ACHN (cell line): Measurements from ENCODE around the gene MIDN.
"Not testable (repeated sequence)": the region's sequence is repeated elsewhere in the genome, so short reads cannot be mapped to it uniquely, and the experiment has no call there.

ENCODE experiments used
- DNase-seq: peaks from one replicate; pipeline ENCODE4 v3.0.0-alpha.2; 2015
- in situ Hi-C: cut with HindIII; loops from 2 replicates; pipeline ENCODE4 v1.10.0; 2017; ENCODE audit warnings: low sequenced_read_pairs, low pct_ligation_motif_present, low pct_unique_long_range_greater_than_20kb

Gene MIDN

GRCh38 chr19:1296078-1296477 lies 47.7 kb downstream of the MIDN start:
- in situ Hi-C loops: no loop called here
- DNase-seq: no peak

GRCh38 chr19:1296575-1297271 lies 48.3 kb downstream of the MIDN start:
- in situ Hi-C loops: no loop called here
- DNase-seq: no peak

DNA sequence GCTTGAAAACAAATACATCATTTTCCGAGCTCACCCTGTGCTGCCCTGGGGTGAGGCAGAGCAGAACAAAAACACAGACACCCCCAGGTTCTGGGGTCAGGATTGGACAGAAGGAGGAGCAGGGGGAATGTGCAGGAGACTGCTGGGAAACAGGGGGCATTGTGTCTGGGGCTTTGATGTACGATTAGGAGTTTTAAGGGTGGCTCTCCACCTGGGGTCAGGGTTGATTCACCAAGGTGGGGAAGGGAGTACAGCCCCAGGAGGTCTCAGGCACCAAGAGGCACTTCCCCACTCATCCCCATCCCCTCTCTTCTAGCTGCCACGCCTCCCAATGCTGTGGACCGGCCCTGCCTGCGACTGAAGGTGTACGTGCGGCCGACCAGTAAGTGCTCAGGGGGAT lies 49.9 kb downstream of the MIDN start:
- in situ Hi-C loops: no loop called here
- no peak for DNase-seq

- in situ Hi-C loops: no loop called here
- no peak for DNase-seq
Observed at GRCh38 chr19:1299801-1300200, 51.4 kb downstream of the MIDN start.

- in situ Hi-C loops: no loop called here
- no peak for DNase-seq
Observed at GRCh38 chr19:1300744-1301490, 52.5 kb downstream of the MIDN start.

DNA sequence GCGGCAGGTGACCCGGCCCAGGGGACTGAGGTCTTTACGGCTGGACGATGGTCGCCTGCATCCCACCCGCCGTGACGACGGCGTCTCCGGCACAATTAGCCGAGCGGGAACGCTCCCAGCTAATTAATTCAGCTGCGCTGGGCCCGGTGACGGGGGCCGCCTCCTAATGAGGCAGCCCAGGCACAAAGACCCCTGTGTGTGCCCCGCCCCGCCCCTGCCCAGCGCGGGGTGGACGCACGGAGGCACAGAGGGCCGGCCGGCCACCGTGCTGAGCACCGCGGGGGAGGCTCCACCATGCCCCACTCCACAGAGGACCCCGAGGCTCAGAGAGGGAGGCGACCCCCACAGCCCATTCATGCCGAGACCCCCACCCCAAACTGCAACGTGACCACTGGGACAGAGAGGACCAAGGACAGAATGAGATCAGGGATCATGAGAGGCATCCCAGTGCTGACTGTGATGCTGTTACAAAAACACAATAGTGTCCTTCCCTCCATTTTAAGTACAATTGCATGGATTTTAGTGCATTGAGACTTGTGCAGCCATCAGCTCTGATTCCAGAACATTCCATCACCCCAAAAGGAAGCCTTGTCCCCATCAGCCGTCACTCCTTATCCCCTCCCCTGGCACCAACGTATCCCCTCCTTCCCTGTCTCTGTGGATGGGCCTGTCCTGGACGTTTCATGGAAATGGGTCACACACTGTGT lies 54.3 kb downstream of the MIDN start:
- in situ Hi-C loops: no loop called here
- no peak for DNase-seq

DNA sequence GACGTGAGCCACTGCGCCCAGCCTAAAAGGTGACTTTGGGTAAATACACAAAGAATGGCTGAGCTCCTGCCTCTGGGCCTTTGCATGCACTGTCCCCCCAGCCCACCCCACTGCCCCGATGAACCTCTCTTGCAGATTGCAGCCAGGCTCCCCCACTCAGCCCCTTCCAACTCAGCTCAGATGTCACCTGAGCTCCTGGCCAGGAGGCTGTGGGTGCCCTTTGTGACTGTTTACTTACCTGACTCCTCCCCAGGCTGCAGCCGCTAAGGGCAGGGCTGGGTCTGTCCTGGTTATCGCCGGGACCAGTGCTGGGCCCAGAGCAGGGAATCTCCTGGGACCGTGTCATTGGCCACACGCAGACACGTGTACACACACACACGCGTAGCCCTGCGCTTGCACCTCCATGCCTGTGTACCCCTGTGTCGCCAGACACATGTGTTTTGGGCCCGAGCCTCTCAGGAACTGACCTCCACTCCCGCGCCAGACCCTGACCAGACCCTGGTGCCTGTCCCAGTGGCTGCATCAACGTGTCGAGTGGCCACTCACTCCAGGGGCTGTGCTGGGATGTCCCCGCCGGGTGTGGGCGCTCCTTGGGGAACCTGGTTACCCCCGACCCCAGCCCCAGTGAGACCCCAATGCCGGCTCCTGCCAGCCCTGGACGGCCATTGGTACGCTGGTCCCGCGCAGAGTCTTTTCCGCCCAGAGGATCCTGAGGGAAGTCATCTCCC lies 56.0 kb downstream of the MIDN start:
- in situ Hi-C loops: no loop called here
- no peak for DNase-seq

- in situ Hi-C loops, DNase-seq: not testable (repeated sequence)
Observed at GRCh38 chr19:1305354-1305753, 57.0 kb downstream of the MIDN start.

DNA sequence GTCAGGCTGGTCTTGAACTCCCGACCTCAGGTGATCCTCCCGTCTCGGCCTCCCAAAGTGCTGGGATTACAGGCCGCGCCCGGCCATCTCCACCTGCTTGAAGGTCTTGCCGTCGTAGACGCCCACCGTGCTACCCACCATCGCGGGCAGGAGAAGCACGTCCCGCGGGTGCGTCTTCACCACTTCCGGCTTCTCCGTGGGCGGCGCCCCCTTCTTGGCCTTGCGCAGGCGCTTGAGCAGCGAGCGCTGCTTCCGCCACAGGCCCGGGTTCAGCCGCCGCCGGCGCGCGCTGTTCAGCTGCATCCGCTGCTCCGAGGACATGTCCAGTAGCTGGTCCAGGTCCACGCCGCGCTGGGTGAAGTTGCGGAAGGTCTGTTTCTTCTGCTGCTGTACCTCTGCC lies 58.9 kb downstream of the MIDN start:
- no peak for DNase-seq
- in situ Hi-C loops: no loop called here

GRCh38 chr19:1307755-1308303 lies 59.4 kb downstream of the MIDN start:
- no peak for DNase-seq
- in situ Hi-C loops: no loop called here

DNA sequence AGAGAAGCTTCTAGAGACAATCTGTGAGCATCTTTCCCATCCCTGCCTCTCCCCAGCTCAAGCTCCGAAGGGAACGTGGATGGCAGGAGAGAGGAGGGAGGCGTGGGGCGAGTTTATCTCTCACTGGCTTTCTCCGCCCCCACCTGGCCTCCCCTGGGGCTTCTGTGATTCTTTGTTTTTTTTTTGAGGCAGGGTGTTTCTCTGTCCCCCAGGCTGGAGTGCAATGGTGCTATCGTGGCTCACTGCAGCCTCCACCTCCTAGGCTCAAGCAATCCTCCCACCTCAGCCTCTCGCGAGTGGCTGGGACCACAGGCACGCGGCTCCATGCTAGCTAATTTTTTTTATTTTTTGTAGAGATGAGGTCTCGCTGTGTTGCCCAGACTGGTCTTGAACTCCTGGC lies 60.3 kb downstream of the MIDN start:
- in situ Hi-C loops: no loop called here
- no peak for DNase-seq
